BE2C (cell line): Measurements from ENCODE around the gene LRMDA.
"Not testable (repeated sequence)": the region's sequence is repeated elsewhere in the genome, so short reads cannot be mapped to it uniquely, and the experiment has no call there.

Source experiments
- DNase-seq: peaks from one replicate; pipeline ENCODE4 v3.0.0-alpha.2; 2020
- H3K27me3 ChIP-seq: fragments of 250-450 bp; sonication (Bioruptor Pico); 2 replicates; pipeline ENCODE4 v1.5.1; 2020; ENCODE audit warnings: mild to moderate bottlenecking
- H3K36me3 ChIP-seq: fragments of 250-450 bp; sonication (Bioruptor Pico); 2 replicates; pipeline ENCODE4 v1.5.1; 2020; ENCODE audit warnings: mild to moderate bottlenecking
- H3K4me1 ChIP-seq: fragments of 250-450 bp; sonication (Bioruptor Pico); 2 replicates; pipeline ENCODE4 v1.5.1; 2020
- H3K4me3 ChIP-seq: 2 replicates; pipeline ENCODE4 v1.5.1; 2011; ENCODE audit warnings: low read depth, low read length
- H3K9me3 ChIP-seq: fragments of 250-450 bp; sonication (Bioruptor Pico); 2 replicates; pipeline ENCODE4 v1.5.1; 2020
- CTCF ChIP-seq: IDR thresholded peaks from 2 replicates; pipeline ENCODE4 v1.5.1; 2012; ENCODE audit warnings: mild to moderate bottlenecking, low read depth, low read length

The LRMDA gene

GRCh38 chr10:76522547-76522946 lies 1091.1 kb downstream of the LRMDA start:
- no peaks in the 10 kb centered on the region for H3K27me3 ChIP-seq
- no peaks in the 10 kb centered on the region for H3K9me3 ChIP-seq
- no peak for DNase-seq
- no peak for TF ChIP-seq CTCF
- H3K4me1 ChIP-seq: no peaks in the 10 kb centered on the region
- no peaks in the 10 kb centered on the region for H3K36me3 ChIP-seq
- H3K4me3 ChIP-seq: no peak overlapping the region

GRCh38 chr10:76523246-76523645 lies 1091.8 kb downstream of the LRMDA start:
- Histone ChIP-seq H3K9me3 (no peaks in the 10 kb centered on the region), H3K4me3 (no peak overlapping the region), H3K27me3 (no peaks in the 10 kb centered on the region), H3K36me3 (no peaks in the 10 kb centered on the region), H3K4me1 (no peaks in the 10 kb centered on the region)
- TF ChIP-seq CTCF: no peak
- no peak for DNase-seq

- Histone ChIP-seq H3K9me3 (no peaks in the 10 kb centered on the region), H3K4me3 (no peak overlapping the region), H3K27me3 (no peaks in the 10 kb centered on the region), H3K4me1 (no peaks in the 10 kb centered on the region), H3K36me3 (no peaks in the 10 kb centered on the region)
- DNase-seq: no peak
- TF ChIP-seq CTCF: no peak
These were observed 1092.4 kb downstream of the LRMDA start for GRCh38 chr10:76523791-76524351.

- not testable (repeated sequence) for H3K36me3 ChIP-seq, H3K4me1 ChIP-seq, H3K27me3 ChIP-seq, DNase-seq, H3K9me3 ChIP-seq, H3K4me3 ChIP-seq
These were observed 1095.4 kb downstream of the LRMDA start for GRCh38 chr10:76526833-76527232.

- Histone ChIP-seq H3K36me3 (no peaks in the 10 kb centered on the region), H3K4me3 (no peak overlapping the region), H3K27me3 (no peaks in the 10 kb centered on the region), H3K9me3 (no peaks in the 10 kb centered on the region), H3K4me1 (no peaks in the 10 kb centered on the region)
- no peak for TF ChIP-seq CTCF
- DNase-seq: no peak
These were observed 1108.9 kb downstream of the LRMDA start for GRCh38 chr10:76540331-76540730.

- DNase-seq: no peak
- Histone ChIP-seq H3K9me3 (no peaks in the 10 kb centered on the region), H3K27me3 (no peaks in the 10 kb centered on the region), H3K4me1 (no peaks in the 10 kb centered on the region), H3K4me3 (no peak overlapping the region), H3K36me3 (no peaks in the 10 kb centered on the region)
- TF ChIP-seq CTCF: no peak
These were observed 1109.4 kb downstream of the LRMDA start for GRCh38 chr10:76540786-76541185.

- no peak for TF ChIP-seq CTCF
- Histone ChIP-seq H3K36me3 (no peaks in the 10 kb centered on the region), H3K4me1 (no peaks in the 10 kb centered on the region), H3K4me3 (no peak overlapping the region), H3K27me3 (no peaks in the 10 kb centered on the region), H3K9me3 (no peaks in the 10 kb centered on the region)
- no peak for DNase-seq
These were observed 1110.4 kb downstream of the LRMDA start for GRCh38 chr10:76541852-76542251.
